Measurements from ENCODE around the gene NTN5.

The NTN5 gene

GRCh38 chr19:48614436-48615230 is 58.2 kb downstream of the NTN5 start, which contains the start of gene FAM83E:
Gene FAM83E, minus strand, starts transcription at chr19:48615076. Its CDS starts 1,704 bp downstream, at chr19:48613372.
- TF ChIP-seq, protein P1, sequence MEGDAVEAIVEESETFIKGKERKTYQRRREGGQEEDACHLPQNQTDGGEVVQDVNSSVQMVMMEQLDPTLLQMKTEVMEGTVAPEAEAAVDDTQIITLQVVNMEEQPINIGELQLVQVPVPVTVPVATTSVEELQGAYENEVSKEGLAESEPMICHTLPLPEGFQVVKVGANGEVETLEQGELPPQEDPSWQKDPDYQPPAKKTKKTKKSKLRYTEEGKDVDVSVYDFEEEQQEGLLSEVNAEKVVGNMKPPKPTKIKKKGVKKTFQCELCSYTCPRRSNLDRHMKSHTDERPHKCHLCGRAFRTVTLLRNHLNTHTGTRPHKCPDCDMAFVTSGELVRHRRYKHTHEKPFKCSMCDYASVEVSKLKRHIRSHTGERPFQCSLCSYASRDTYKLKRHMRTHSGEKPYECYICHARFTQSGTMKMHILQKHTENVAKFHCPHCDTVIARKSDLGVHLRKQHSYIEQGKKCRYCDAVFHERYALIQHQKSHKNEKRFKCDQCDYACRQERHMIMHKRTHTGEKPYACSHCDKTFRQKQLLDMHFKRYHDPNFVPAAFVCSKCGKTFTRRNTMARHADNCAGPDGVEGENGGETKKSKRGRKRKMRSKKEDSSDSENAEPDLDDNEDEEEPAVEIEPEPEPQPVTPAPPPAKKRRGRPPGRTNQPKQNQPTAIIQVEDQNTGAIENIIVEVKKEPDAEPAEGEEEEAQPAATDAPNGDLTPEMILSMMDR (IDR thresholded peaks at IDR 0.05; ENCODE audit: unreplicated experiment in 3 of 3): no peak
- Mint-ChIP-seq H3K4me1 (peaks cover 28% of the 10 kb centered on the region), H3K36me3 (ENCODE audit: low read depth) (peaks cover 21% of the 10 kb centered on the region), H3K27me3 (ENCODE audit: low read depth) (peaks cover 3% of the 10 kb centered on the region), H3K27ac (peak within 1 kb of the TSS in 2 of 3 experiments; percentile 53 to 61), H3K9me3 (no peaks in the 10 kb centered on the region), H3K4me3 (peak within 1 kb of the TSS; percentile 53 to 99 (median 59))

DNA sequence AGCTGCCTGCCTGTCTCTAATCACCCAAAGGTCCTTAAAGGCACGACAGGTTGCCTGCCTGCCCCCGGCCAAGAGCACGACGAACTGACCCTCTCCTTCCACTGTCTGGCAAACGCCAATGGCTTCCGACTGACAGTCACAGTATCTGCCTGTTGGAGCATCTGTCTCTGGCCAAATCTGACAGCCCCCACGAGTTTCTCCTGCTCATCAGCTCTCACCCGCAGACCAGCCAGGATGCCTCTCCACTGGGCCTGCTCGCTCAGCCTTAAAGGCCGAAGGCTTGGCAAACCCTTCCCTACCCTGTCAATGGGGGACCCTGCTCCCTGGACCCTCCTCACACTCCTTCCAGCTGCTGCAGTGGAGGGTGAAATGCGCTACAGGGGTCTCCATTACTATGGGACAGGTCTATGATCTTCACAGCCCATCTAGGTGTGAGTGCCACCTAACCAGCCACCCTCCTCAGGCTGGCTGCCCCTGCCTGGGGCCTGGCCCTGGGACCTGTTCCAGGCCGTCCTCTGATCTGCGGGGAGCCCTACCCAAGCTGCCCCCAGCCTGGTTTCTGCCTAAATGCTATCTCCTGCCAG is 58.9 kb downstream of the NTN5 start:
- Mint-ChIP-seq H3K9me3 (no peaks in the 10 kb centered on the region), H3K36me3 (ENCODE audit: low read depth) (peaks cover 21% of the 10 kb centered on the region), H3K4me1 (peaks cover 24% of the 10 kb centered on the region), H3K4me3 (peak overlapping the region in 2 of 3 experiments; percentile 38), H3K27ac (peak overlapping the region in 2 of 3 experiments; percentile 53 to 61), H3K27me3 (ENCODE audit: low read depth) (peaks cover 3% of the 10 kb centered on the region)
- TF ChIP-seq, protein P1 (IDR thresholded peaks at IDR 0.05; ENCODE audit: unreplicated experiment in 3 of 3): no peak

DNA sequence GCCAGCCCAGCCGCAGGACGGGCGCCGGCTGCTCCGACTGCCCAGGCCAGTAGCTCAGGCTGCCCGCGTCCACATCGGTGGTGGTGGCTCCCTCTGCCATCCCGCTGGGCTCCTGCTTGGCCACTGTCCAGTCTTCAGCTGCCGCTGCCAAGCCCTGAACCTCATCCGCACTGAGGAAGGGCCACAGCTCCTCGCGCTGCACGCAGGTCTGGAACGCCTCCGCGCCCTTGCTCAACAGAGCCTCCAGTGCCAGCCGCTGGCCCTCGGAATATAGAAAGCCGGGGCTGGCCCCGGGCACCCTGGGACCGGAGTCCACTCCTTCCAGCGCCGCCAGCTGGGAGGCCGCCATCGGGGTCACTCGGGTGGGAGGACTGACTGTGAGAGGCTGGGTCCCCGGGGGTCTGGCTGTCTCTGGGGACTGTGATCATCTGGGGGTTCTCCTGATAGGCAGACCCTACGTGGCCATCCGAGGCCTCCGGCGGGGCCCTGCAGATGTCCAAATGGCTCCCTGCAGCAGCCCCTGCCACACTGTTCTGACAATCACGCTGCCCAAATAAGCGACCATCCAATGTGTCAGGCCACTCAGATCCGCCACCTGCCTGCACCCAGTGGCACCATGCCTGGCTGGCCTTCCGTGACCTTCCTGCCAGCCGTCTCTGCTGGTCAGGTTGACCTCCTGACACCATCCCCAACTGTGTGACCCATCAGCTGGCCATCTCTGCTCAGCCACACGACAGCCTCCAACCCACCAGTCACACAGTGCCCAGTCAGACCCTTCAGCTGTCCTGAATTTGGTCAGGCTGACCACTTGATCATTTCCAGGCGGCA is 59.6 kb downstream of the NTN5 start:
- Mint-ChIP-seq H3K36me3 (ENCODE audit: low read depth) (peaks cover 21% of the 10 kb centered on the region), H3K4me3 (no peak overlapping the region), H3K27me3 (ENCODE audit: low read depth) (peaks cover 3% of the 10 kb centered on the region)

DNA sequence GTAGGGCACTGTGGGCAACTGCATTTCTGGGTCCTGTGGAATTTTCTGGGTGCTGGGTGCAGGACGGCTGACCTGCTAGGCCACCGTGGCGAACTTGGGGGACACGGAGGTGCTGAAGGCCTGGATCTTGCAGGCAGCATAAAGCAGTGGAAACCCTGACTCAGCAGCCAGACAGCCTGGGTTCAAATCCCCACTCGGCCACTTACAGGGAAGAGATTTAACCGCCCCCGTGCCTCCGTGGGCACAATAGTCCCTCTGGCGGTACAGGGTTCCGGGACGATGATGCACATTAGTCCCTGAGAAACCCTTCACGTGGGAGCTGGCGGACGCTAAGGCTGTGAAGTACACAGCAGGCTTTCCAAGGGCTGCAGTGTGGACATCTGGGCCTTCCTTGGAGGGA is 60.9 kb downstream of the NTN5 start:
- Mint-ChIP-seq H3K4me1 (peaks cover 8% of the 10 kb centered on the region), H3K4me3 (no peak overlapping the region), H3K36me3 (ENCODE audit: low read depth) (peaks cover 20% of the 10 kb centered on the region), H3K9me3 (no peaks in the 10 kb centered on the region), H3K27ac (no peak overlapping the region), H3K27me3 (ENCODE audit: low read depth) (peaks cover 3% of the 10 kb centered on the region)
- TF ChIP-seq, protein P1 (IDR thresholded peaks at IDR 0.05; ENCODE audit: unreplicated experiment in 3 of 3): no peak

More for the DNA sequence above, 59.6 kb downstream of the NTN5 start:
- TF ChIP-seq, protein P1 (IDR thresholded peaks at IDR 0.05; ENCODE audit: unreplicated experiment in 3 of 3): no peak
- H3K9me3 Mint-ChIP-seq: no peaks in the 10 kb centered on the region
- peaks cover 18% of the 10 kb centered on the region for H3K4me1 Mint-ChIP-seq
- peak overlapping the region in 1 of 3 experiments; percentile 53 for H3K27ac Mint-ChIP-seq

Measured in nephron (organoid).